AG04449 (cell line): ENCODE results near the gene ZFP28.
A peak's percentile ranks its signal among the peaks of the same experiment; 100 is the strongest.

Experiments
- CTCF ChIA-PET: fragments of 350-600 bp; formaldehyde crosslinking; extraction: SDS; loops from one replicate; lab custom pipeline; 2021; ENCODE audit warnings: antibody characterized with exemption; lab: Yijun Ruan, JAX
- POLR2A ChIA-PET: fragments of 400-600, 350-600 bp; formaldehyde crosslinking; extraction: SDS; loops from one replicate; lab custom pipeline; 2020; ENCODE audit warnings: antibody characterized with exemption, inconsistent platforms; lab: Yijun Ruan, JAX
- DNase-seq: peaks from one replicate; pipeline ENCODE4 v3.0.0-alpha.2; 2010; ENCODE audit warnings: low read depth, low spot score
- H3K4me3 ChIP-seq: 2 replicates; pipeline ENCODE4 v1.5.1; 2011; ENCODE audit warnings: low read depth, mild to moderate bottlenecking, control low read depth, low read length
- TF ChIP-seq, protein P1 (sequence below): IDR thresholded peaks from one replicate; pipeline ENCODE4 v1.5.1; 2011; ENCODE audit warnings: mild to moderate bottlenecking, moderate library complexity, low read length, control low read depth, inconsistent platforms; ENCODE audit not compliant: insufficient read depth; ENCODE audit errors: missing control alignments

Gene ZFP28

DNA sequence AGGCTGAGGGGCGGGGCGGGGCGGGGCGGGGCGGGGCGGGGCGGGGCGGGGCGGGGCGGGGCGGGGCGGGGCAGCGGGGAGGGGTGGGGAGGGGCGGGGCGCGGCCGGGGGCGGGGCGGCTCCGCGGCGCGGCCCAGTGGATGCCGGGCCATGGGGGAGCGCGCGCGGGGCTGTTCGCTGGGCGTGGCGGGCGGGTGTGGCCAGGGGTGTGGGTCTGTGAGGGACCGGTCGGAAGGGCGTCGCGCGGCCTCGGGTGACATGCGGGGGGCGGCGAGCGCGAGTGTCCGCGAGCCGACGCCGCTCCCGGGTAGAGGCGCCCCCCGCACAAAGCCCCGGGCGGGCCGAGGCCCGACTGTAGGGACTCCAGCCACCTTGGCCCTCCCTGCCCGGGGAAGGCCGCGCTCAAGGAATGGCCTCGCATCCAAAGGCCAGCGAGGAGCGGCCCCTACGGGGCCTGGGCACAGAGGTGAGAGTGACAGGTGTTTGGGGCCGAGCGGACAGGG, at the start of gene ZFP28:
Gene ZFP28, plus strand, starts transcription at position 188 of the 503 bp plus-strand sequence. Its CDS starts 71 bp downstream, at position 259.
- CTCF ChIA-PET: interaction anchor here (0.7 kb wide), 1 partner anchor 10 kb away, joined by 3 read pairs; no protein-coding TSS in a partner anchor
- TF ChIP-seq, protein P1, sequence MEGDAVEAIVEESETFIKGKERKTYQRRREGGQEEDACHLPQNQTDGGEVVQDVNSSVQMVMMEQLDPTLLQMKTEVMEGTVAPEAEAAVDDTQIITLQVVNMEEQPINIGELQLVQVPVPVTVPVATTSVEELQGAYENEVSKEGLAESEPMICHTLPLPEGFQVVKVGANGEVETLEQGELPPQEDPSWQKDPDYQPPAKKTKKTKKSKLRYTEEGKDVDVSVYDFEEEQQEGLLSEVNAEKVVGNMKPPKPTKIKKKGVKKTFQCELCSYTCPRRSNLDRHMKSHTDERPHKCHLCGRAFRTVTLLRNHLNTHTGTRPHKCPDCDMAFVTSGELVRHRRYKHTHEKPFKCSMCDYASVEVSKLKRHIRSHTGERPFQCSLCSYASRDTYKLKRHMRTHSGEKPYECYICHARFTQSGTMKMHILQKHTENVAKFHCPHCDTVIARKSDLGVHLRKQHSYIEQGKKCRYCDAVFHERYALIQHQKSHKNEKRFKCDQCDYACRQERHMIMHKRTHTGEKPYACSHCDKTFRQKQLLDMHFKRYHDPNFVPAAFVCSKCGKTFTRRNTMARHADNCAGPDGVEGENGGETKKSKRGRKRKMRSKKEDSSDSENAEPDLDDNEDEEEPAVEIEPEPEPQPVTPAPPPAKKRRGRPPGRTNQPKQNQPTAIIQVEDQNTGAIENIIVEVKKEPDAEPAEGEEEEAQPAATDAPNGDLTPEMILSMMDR: no peak
- no peak for DNase-seq
- peak within 1 kb of the TSS; percentile 88 for H3K4me3 ChIP-seq
- POLR2A ChIA-PET: no interaction called here

DNA sequence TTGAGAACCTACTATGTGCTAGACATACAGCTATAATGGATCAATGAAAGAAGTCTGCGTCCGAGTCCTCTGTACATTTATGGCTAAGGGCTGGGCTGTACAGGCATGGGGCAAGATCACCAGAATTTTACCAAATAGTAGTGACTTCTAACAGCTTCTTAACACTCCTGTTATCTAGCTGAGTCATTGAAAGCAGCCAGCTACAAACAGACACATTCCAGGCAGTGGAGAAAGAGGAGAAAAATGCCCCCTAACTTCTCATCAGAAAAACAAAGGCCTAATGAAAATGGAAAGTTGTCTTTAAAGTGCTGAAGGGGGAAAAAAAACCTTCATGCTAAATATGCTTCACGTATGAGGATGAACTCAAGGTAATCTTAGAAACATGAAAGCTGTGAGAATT, 47.3 kb upstream of the ZFP28 start:
- ChIA-PET CTCF (no interaction called here), POLR2A (no interaction called here)
- TF ChIP-seq, protein P1: no peak
- no peak for DNase-seq
- no peak overlapping the region for H3K4me3 ChIP-seq

GRCh38 chr19:56504581-56504980, 34.2 kb upstream of the ZFP28 start:
- DNase-seq: no peak
- TF ChIP-seq, protein P1: no peak
- ChIA-PET POLR2A (no interaction called here), CTCF (no interaction called here)
- H3K4me3 ChIP-seq: no peak overlapping the region

GRCh38 chr19:56507446-56508289, 31.1 kb upstream of the ZFP28 start, which contains the start of gene ZNF471:
Gene ZNF471, plus strand, starts transcription at chr19:56507855. Its CDS starts 3,717 bp downstream, at chr19:56511572.
- DNase-seq: peak; percentile 87
- H3K4me3 ChIP-seq: peak within 1 kb of the TSS; percentile 84
- ChIA-PET POLR2A (no interaction called here), CTCF (no interaction called here)
- TF ChIP-seq, protein P1: no peak

DNA sequence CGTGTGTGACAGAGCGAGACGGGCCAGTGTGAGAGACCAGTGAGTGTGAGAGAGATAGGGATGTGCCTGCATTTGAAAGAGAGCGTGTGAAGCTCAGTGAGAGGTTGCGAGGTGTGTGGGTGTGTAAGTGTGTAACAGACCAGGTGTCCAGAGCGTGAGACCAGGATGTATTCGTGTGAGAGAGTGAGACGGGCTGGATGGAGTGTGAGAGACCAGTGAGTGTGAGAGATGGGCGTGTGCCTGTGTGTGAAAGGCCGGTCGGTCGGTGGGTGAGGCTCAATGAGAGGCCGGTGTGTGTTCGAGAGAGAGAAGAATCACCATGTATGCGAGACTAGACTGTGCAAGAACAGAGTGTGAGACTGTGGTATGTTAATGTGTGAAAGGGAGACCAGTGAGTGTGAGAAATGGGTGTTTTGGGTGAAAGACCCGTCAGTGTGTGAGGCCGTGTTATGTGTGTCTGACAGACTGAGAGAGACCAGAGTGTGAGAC, 30.4 kb upstream of the ZFP28 start:
- CTCF ChIA-PET: no interaction called here
- TF ChIP-seq, protein P1: no peak
- DNase-seq: no peak
- POLR2A ChIA-PET: interaction anchor here (0.6 kb wide), 1 partner anchor 76 kb away, joined by 3 read pairs; no protein-coding TSS in a partner anchor
- peak overlapping the region; percentile 84 for H3K4me3 ChIP-seq

- CTCF ChIA-PET: no interaction called here
- DNase-seq: no peak
- H3K4me3 ChIP-seq: no peak overlapping the region
- TF ChIP-seq, protein P1: no peak
- POLR2A ChIA-PET: no interaction called here
Measured at GRCh38 chr19:56525214-56525860, 13.4 kb upstream of the ZFP28 start.
